HepG2 (cell line): Measurements from ENCODE around the gene PMS1. TPM values are rescaled to one million over a fixed set of nuclear protein-coding genes. Genes with fewer than 3 reads are reported as not detected.

Experiments used
- ARNT2 ChIP-seq: sonication (generic); formaldehyde crosslinking; IDR thresholded peaks from 2 replicates; pipeline ENCODE4 v1.8.0; 2022; ENCODE audit warnings: mild to moderate bottlenecking, low read depth, missing genetic modification reagents, moderate library complexity
- CEBPG ChIP-seq: IDR thresholded peaks from 2 replicates; pipeline ENCODE4 v1.6.1; 2016
- CENPT ChIP-seq: sonication (generic); formaldehyde crosslinking; IDR thresholded peaks from 2 replicates; pipeline ENCODE4 v1.8.0; 2022; ENCODE audit warnings: low read depth, mild to moderate bottlenecking, moderate library complexity, missing genetic modification reagents
- KDM1A ChIP-seq: IDR thresholded peaks from 2 replicates; pipeline ENCODE4 v1.6.1; 2016; ENCODE audit warnings: missing compliant biosample characterization
- KMT2B ChIP-seq: IDR thresholded peaks from 2 replicates; pipeline ENCODE4 v1.6.1; 2016; ENCODE audit warnings: missing genetic modification reagents, missing compliant biosample characterization
- MEIS2 ChIP-seq: sonication (generic); formaldehyde crosslinking; IDR thresholded peaks from 2 replicates; pipeline ENCODE4 v1.9.0; 2021; ENCODE audit warnings: mild to moderate bottlenecking, missing genetic modification reagents
- NONO ChIP-seq, 2 experiments: fragments of 450-650 bp in 1 of 2; sonication (generic) in 1 of 2; formaldehyde crosslinking in 1 of 2; IDR thresholded peaks in 1 of 2; conservative IDR thresholded peaks in 1 of 2; 2 replicates each; pipeline versions ENCODE4 v1.6.1 to v1.8.0; 2017 to 2022; ENCODE audit warnings: mild to moderate bottlenecking in 1 of 2, missing genetic modification reagents in 1 of 2, moderate library complexity in 1 of 2
- PCBP2 ChIP-seq: fragments of 200-400 bp; formaldehyde crosslinking; optimal IDR thresholded peaks from 2 replicates; pipeline ENCODE3; 2018; ENCODE audit warnings: low read length, low read depth; ENCODE audit not compliant: poor library complexity, severe bottlenecking
- ZNF550 ChIP-seq: sonication (generic); formaldehyde crosslinking; IDR thresholded peaks from 2 replicates; pipeline ENCODE4 v1.4.0; 2020; ENCODE audit warnings: mild to moderate bottlenecking, missing genetic modification reagents, borderline replicate concordance
- ZNF572 ChIP-seq: sonication (generic); formaldehyde crosslinking; IDR thresholded peaks from 2 replicates; pipeline ENCODE4 v1.5.1; 2020; ENCODE audit warnings: mild to moderate bottlenecking, missing genetic modification reagents
- ZNF720 ChIP-seq: sonication (generic); formaldehyde crosslinking; IDR thresholded peaks from 2 replicates; pipeline ENCODE4 v1.4.0; 2020; ENCODE audit warnings: missing genetic modification reagents
- ZNF788 ChIP-seq: sonication (generic); formaldehyde crosslinking; IDR thresholded peaks from 2 replicates; pipeline ENCODE4 v1.5.0; 2020; ENCODE audit warnings: mild to moderate bottlenecking, missing genetic modification reagents, borderline replicate concordance
- polyA plus RNA-seq, 8 experiments: library from polyadenylated mRNA; depleted of rRNA in 3 of 8; stranded (reverse) in 7 of 8; unstranded in 1 of 8; fragments of >200 nt; fragmentation: Illumina TruSeq in 4 of 8; extraction: Trizol in 4 of 8; gene quantifications; 2 replicates each; pipeline versions ENCODE4 v1.2.1 to v1.2.3, GENCODE V29; 2011 to 2016; ENCODE audit warnings: low read depth in 4 of 8, missing spikeins in 1 of 8, mixed read lengths in 1 of 8; ENCODE audit not compliant: insufficient read depth in 1 of 8
- total RNA-seq, 5 experiments: library from RNA; depleted of rRNA; stranded (reverse); fragments of >200 nt; fragmentation: Illumina TruSeq; extraction: Trizol; gene quantifications; 2 replicates each; pipeline ENCODE4 v1.2.3, GENCODE V29; 2016; ENCODE audit warnings: low read depth in 1 of 5
- TF ChIP-seq, protein P1 (sequence below): IDR thresholded peaks from 2 replicates; pipeline ENCODE4 v1.6.1; 2016; ENCODE audit warnings: low read depth, control low read depth
- TF ChIP-seq, protein P2 (sequence below): sonication (generic); formaldehyde crosslinking; IDR thresholded peaks from 2 replicates; pipeline ENCODE4; 2020; ENCODE audit warnings: missing genetic modification reagents, mild to moderate bottlenecking, borderline replicate concordance
- TF ChIP-seq, protein P3 (sequence below): sonication (generic); formaldehyde crosslinking; conservative IDR thresholded peaks from 2 replicates; pipeline ENCODE4 v1.4.0; 2020; ENCODE audit warnings: missing genetic modification reagents
- TF ChIP-seq, protein P4 (sequence below): sonication (generic); formaldehyde crosslinking; IDR thresholded peaks from 2 replicates; pipeline ENCODE4 v1.4.0; 2020; ENCODE audit warnings: missing genetic modification reagents
- TF ChIP-seq, protein P5 (sequence below): sonication (generic); formaldehyde crosslinking; IDR thresholded peaks from 2 replicates; pipeline ENCODE4 v1.8.0; 2023; ENCODE audit warnings: mild to moderate bottlenecking, missing genetic modification reagents

The PMS1 gene
- total and polyA plus RNA-seq, 2 of the 13 experiments (the other 11 are each of a cell fraction or from before 2014, with no cell fraction given): 14.6 to 39.9 TPM

DNA sequence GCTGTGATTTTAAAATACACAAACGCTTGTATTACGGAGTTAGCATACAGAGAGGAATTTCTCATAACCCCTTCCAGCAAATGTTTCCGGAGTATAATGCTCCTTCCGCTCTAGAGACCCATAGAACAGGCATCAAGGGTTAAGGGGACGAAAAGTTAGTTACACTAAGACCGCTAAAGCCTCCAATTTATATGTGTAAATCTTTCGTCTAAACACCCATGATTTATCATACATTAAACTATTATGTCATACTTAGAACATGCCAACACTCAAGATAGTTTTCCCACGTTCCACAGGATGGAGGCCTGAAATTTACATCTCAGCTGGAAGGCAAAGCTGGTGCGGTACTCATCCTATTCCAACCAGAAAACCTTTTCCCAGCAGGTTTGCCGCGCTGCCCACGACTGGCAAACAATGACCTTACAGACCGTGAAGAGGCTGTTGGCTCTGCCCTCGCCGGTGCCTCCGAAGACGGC lies 761 bp upstream of the PMS1 start (continued):
- TF ChIP-seq, protein P1, sequence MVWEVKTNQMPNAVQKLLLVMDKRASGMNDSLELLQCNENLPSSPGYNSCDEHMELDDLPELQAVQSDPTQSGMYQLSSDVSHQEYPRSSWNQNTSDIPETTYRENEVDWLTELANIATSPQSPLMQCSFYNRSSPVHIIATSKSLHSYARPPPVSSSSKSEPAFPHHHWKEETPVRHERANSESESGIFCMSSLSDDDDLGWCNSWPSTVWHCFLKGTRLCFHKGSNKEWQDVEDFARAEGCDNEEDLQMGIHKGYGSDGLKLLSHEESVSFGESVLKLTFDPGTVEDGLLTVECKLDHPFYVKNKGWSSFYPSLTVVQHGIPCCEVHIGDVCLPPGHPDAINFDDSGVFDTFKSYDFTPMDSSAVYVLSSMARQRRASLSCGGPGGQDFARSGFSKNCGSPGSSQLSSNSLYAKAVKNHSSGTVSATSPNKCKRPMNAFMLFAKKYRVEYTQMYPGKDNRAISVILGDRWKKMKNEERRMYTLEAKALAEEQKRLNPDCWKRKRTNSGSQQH (CRISPR knock-in tag): no peak
- no peak for TF ChIP-seq PCBP2
- TF ChIP-seq ZNF550: no peak
- no peak for TF ChIP-seq ZNF572 (CRISPR knock-in tag)
- TF ChIP-seq, protein P2, sequence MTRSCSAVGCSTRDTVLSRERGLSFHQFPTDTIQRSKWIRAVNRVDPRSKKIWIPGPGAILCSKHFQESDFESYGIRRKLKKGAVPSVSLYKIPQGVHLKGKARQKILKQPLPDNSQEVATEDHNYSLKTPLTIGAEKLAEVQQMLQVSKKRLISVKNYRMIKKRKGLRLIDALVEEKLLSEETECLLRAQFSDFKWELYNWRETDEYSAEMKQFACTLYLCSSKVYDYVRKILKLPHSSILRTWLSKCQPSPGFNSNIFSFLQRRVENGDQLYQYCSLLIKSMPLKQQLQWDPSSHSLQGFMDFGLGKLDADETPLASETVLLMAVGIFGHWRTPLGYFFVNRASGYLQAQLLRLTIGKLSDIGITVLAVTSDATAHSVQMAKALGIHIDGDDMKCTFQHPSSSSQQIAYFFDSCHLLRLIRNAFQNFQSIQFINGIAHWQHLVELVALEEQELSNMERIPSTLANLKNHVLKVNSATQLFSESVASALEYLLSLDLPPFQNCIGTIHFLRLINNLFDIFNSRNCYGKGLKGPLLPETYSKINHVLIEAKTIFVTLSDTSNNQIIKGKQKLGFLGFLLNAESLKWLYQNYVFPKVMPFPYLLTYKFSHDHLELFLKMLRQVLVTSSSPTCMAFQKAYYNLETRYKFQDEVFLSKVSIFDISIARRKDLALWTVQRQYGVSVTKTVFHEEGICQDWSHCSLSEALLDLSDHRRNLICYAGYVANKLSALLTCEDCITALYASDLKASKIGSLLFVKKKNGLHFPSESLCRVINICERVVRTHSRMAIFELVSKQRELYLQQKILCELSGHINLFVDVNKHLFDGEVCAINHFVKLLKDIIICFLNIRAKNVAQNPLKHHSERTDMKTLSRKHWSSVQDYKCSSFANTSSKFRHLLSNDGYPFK (CRISPR knock-in tag): no peak
- 0 out of 2 replicates have a peak, but pooled peaks have one; percentile 3 for TF ChIP-seq KDM1A (CRISPR knock-in tag)
- TF ChIP-seq ARNT2 (CRISPR knock-in tag): no peak
- no peak for TF ChIP-seq NONO (IDR thresholded peaks at IDR 0.05)
- TF ChIP-seq NONO (CRISPR knock-in tag; conservative IDR thresholded peaks at IDR 0.05): no peak
- TF ChIP-seq, protein P3, sequence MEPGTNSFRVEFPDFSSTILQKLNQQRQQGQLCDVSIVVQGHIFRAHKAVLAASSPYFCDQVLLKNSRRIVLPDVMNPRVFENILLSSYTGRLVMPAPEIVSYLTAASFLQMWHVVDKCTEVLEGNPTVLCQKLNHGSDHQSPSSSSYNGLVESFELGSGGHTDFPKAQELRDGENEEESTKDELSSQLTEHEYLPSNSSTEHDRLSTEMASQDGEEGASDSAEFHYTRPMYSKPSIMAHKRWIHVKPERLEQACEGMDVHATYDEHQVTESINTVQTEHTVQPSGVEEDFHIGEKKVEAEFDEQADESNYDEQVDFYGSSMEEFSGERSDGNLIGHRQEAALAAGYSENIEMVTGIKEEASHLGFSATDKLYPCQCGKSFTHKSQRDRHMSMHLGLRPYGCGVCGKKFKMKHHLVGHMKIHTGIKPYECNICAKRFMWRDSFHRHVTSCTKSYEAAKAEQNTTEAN: no peak
- TF ChIP-seq MEIS2 (CRISPR knock-in tag): no peak
- no peak for TF ChIP-seq ZNF720 (CRISPR knock-in tag)
- TF ChIP-seq, protein P4, sequence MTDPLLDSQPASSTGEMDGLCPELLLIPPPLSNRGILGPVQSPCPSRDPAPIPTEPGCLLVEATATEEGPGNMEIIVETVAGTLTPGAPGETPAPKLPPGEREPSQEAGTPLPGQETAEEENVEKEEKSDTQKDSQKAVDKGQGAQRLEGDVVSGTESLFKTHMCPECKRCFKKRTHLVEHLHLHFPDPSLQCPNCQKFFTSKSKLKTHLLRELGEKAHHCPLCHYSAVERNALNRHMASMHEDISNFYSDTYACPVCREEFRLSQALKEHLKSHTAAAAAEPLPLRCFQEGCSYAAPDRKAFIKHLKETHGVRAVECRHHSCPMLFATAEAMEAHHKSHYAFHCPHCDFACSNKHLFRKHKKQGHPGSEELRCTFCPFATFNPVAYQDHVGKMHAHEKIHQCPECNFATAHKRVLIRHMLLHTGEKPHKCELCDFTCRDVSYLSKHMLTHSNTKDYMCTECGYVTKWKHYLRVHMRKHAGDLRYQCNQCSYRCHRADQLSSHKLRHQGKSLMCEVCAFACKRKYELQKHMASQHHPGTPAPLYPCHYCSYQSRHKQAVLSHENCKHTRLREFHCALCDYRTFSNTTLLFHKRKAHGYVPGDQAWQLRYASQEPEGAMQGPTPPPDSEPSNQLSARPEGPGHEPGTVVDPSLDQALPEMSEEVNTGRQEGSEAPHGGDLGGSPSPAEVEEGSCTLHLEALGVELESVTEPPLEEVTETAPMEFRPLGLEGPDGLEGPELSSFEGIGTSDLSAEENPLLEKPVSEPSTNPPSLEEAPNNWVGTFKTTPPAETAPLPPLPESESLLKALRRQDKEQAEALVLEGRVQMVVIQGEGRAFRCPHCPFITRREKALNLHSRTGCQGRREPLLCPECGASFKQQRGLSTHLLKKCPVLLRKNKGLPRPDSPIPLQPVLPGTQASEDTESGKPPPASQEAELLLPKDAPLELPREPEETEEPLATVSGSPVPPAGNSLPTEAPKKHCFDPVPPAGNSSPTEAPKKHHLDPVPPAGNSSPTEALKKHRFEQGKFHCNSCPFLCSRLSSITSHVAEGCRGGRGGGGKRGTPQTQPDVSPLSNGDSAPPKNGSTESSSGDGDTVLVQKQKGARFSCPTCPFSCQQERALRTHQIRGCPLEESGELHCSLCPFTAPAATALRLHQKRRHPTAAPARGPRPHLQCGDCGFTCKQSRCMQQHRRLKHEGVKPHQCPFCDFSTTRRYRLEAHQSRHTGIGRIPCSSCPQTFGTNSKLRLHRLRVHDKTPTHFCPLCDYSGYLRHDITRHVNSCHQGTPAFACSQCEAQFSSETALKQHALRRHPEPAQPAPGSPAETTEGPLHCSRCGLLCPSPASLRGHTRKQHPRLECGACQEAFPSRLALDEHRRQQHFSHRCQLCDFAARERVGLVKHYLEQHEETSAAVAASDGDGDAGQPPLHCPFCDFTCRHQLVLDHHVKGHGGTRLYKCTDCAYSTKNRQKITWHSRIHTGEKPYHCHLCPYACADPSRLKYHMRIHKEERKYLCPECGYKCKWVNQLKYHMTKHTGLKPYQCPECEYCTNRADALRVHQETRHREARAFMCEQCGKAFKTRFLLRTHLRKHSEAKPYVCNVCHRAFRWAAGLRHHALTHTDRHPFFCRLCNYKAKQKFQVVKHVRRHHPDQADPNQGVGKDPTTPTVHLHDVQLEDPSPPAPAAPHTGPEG (CRISPR knock-in tag): 0 out of 2 replicates have a peak, but pooled peaks have one; percentile 17
- no peak for TF ChIP-seq KMT2B (CRISPR knock-in tag)
- TF ChIP-seq CENPT (CRISPR knock-in tag): no peak
- no peak for TF ChIP-seq ZNF788
- TF ChIP-seq CEBPG (CRISPR knock-in tag): no peak
- TF ChIP-seq, protein P5, sequence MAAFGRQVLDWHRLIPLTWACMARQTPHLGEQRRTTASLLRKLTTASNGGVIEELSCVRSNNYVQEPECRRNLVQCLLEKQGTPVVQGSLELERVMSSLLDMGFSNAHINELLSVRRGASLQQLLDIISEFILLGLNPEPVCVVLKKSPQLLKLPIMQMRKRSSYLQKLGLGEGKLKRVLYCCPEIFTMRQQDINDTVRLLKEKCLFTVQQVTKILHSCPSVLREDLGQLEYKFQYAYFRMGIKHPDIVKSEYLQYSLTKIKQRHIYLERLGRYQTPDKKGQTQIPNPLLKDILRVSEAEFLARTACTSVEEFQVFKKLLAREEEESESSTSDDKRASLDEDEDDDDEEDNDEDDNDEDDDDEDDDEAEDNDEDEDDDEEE: no peak
